GM12878 (cell line): Measurements from ENCODE around the gene FAT1. TPM values are rescaled to one million over a fixed set of nuclear protein-coding genes. Genes with fewer than 3 reads are reported as not detected.

Experiments
- ATAC-seq: fragments of 200-7000 bp; cut with Tn5 transposase; 3 replicates; pipeline ENCODE4 v1.9.1; 2020; ENCODE audit warnings: mild to moderate bottlenecking, moderate library complexity
- BruUV-seq: library from RNA; stranded (reverse); fragments of 400-500 nt; replicated peaks from 2 replicates; lab custom pipeline; 2021; lab: Mats Ljungman, UMichigan
- CTCF ChIA-PET: fragments of 300-600 bp; sonication (Branson Sonifier 250); formaldehyde crosslinking; extraction: SDS; loops from one replicate; lab custom pipeline; 2021; ENCODE audit warnings: inconsistent platforms; lab: Yijun Ruan, JAX
- POLR2A ChIA-PET: fragments of 350-600 bp; formaldehyde crosslinking; extraction: SDS; loops from one replicate; lab custom pipeline; 2021; ENCODE audit warnings: inconsistent platforms; lab: Charles Lee
- RAD21 ChIA-PET: fragments of 300-600 bp; sonication (Branson Sonifier 250); formaldehyde crosslinking; loops from one replicate; lab custom pipeline; 2023; ENCODE audit warnings: antibody characterized with exemption; ENCODE audit not compliant: unreplicated experiment; lab: Charles Lee
- SMC1A ChIA-PET: fragments of 300-600 bp; sonication (Branson Sonifier 250); formaldehyde crosslinking; loops from one replicate; lab custom pipeline; 2023; ENCODE audit not compliant: unreplicated experiment, uncharacterized antibody; lab: Charles Lee
- DNase-seq: peaks from one replicate; pipeline ENCODE4 v3.0.0-alpha.2; 2011; ENCODE audit warnings: low read depth, low spot score
- FAIRE-seq: peaks from 3 replicates; lab custom pipeline; 2011; peaks lifted over from hg19 to GRCh38; lab: Jason Lieb, UNC
- H2AFZ ChIP-seq: 2 replicates; pipeline ENCODE4 v1.6.0; 2011; ENCODE audit warnings: low read depth, low read length, control low read depth; ENCODE audit not compliant: control insufficient read depth
- H3K27ac ChIP-seq: 2 replicates; pipeline ENCODE4 v1.5.1; 2011; ENCODE audit warnings: control low read depth; ENCODE audit not compliant: control insufficient read depth, insufficient read depth
- H3K27me3 ChIP-seq, 2 experiments: replicated peaks in 1 of 2; 2 replicates each; pipeline versions ENCODE4 v1.6.0 to v1.6.1; 2011; ENCODE audit warnings: low read length in 1 of 2; ENCODE audit not compliant: control insufficient read depth in 2 of 2, insufficient read depth in 2 of 2
- H3K36me3 ChIP-seq, 2 experiments: 2 replicates each; pipeline ENCODE4 v1.5.1; 2011; ENCODE audit warnings: low read length in 1 of 2; ENCODE audit not compliant: control insufficient read depth in 2 of 2, insufficient read depth in 2 of 2
- H3K4me1 ChIP-seq: 2 replicates; pipeline ENCODE4 v1.6.1; 2011; ENCODE audit warnings: mild to moderate bottlenecking, low read length, moderate library complexity, mixed read lengths; ENCODE audit not compliant: control insufficient read depth, insufficient read depth
- H3K4me2 ChIP-seq: 2 replicates; pipeline ENCODE4 v1.6.0; 2011; ENCODE audit warnings: control low read depth; ENCODE audit not compliant: control insufficient read depth, insufficient read depth
- H3K4me3 ChIP-seq: fragments of 200-600 bp; sonication (generic); 2 replicates; pipeline ENCODE4 v1.5.1; 2016
- H3K79me2 ChIP-seq: 2 replicates; pipeline ENCODE4 v1.6.0; 2011; ENCODE audit warnings: low read length; ENCODE audit not compliant: control insufficient read depth, insufficient read depth
- H3K9ac ChIP-seq: 2 replicates; pipeline ENCODE4 v1.8.0; 2011; ENCODE audit warnings: low read length, control low read depth, mixed read lengths; ENCODE audit not compliant: control insufficient read depth, insufficient read depth
- H3K9me3 ChIP-seq: replicated peaks from 3 replicates; pipeline ENCODE4 v1.5.1; 2011; ENCODE audit warnings: mild to moderate bottlenecking, low read length; ENCODE audit not compliant: control insufficient read depth, insufficient read depth
- H4K20me1 ChIP-seq: 2 replicates; pipeline ENCODE4 v1.6.0; 2011; ENCODE audit not compliant: control insufficient read depth, insufficient read depth
- ASH2L ChIP-seq: fragments of 300-600, 200-600 bp; sonication (generic); IDR thresholded peaks from 2 replicates; pipeline ENCODE4 v1.6.1; 2017; ENCODE audit warnings: low read depth, mild to moderate bottlenecking, borderline replicate concordance
- CBX5 ChIP-seq: sonication (generic); IDR thresholded peaks from 2 replicates; pipeline ENCODE4 v1.6.1; 2016; ENCODE audit warnings: low read depth, moderate library complexity, mild to moderate bottlenecking, inconsistent platforms
- CHD1 ChIP-seq: IDR thresholded peaks from 2 replicates; pipeline ENCODE4 v1.6.1; 2012; ENCODE audit warnings: low read depth, low read length, improper control_type of control experiment
- MXI1 ChIP-seq: fragments of 150-350 bp; IDR thresholded peaks from 2 replicates; pipeline ENCODE4 v1.6.1; 2011; ENCODE audit warnings: low read depth, mild to moderate bottlenecking, inconsistent platforms, low read length, improper control_type of control experiment
- RBBP5 ChIP-seq: fragments of 200-600 bp; sonication (generic); conservative IDR thresholded peaks from 2 replicates; pipeline ENCODE4 v1.6.1; 2016
- TARDBP ChIP-seq: IDR thresholded peaks from 2 replicates; pipeline ENCODE4 v1.6.1; 2016; ENCODE audit warnings: borderline replicate concordance
- TBL1XR1 ChIP-seq: IDR thresholded peaks from 2 replicates; pipeline ENCODE4 v1.6.1; 2012; ENCODE audit warnings: low read depth, low read length, improper control_type of control experiment
- WGBS: methylation state at CpG from one replicate; pipeline ENCODE4 v1.1.6; 2016; ENCODE audit warnings: low lambda C conversion rate; ENCODE audit not compliant: insufficient replicate concordance, insufficient coverage; ENCODE audit errors: missing lambda C conversion rate; 5-methylcytosine and 5-hydroxymethylcytosine counted together
- in situ Hi-C: fragments of 300-500 bp; cut with MboI; formaldehyde crosslinking; loops from 9 replicates; pipeline ENCODE4 v1.14.3; 2018; ENCODE audit warnings: mixed read lengths
- intact Hi-C: fragments of 100-400 bp; cut with micrococcal nuclease; formaldehyde crosslinking; loops from one replicate; pipeline ENCODE4 v1.14.2; 2022; ENCODE audit not compliant: unreplicated experiment
- polyA plus RNA-seq, 11 experiments: library from polyadenylated mRNA; depleted of rRNA in 4 of 11; unstranded in 6 of 11; stranded (reverse) in 5 of 11; fragments of >200 nt; fragmentation: Nextera tagmentation in 4 of 11; fragmentation: Illumina TruSeq in 1 of 11; extraction: Ambion mirVana in 4 of 11; extraction: Trizol in 1 of 11; gene quantifications; 1 replicate in 1 of 11; 2 replicates in 10 of 11; pipeline versions ENCODE4 v1.2.1 to v1.2.3, GENCODE V29; 2011 to 2016; ENCODE audit warnings: inconsistent platforms in 2 of 11, missing spikeins in 2 of 11, low read depth in 1 of 11
- total RNA-seq, 4 experiments: library from RNA; depleted of rRNA in 3 of 4; stranded (reverse); fragments of >200 nt in 3 of 4; fragmentation: Illumina TruSeq in 1 of 4; extraction: Trizol in 1 of 4; gene quantifications; 2 replicates each; pipeline versions ENCODE4 v1.2.1 to v1.2.3, GENCODE V29; 2013 to 2021
- TF ChIP-seq, protein P1 (sequence below): fragments of 450-650 bp; IDR thresholded peaks from 2 replicates; pipeline ENCODE4 v1.6.1; 2017; ENCODE audit warnings: antibody characterized with exemption, mild to moderate bottlenecking, moderate library complexity
- TF ChIP-seq, protein P2 (sequence below): fragments of 450-650 bp; IDR thresholded peaks from 2 replicates; pipeline ENCODE4 v1.6.1; 2017; ENCODE audit warnings: mild to moderate bottlenecking, low read depth, inconsistent platforms; ENCODE audit not compliant: poor library complexity, severe bottlenecking

FAT1 gene
- total and polyA plus RNA-seq, 10 of the 15 experiments (the other 5 are each of a cell fraction or from before 2014, with no cell fraction given): 0.04 to 11.8 (median 0.11) TPM; not detected in 1

DNA sequence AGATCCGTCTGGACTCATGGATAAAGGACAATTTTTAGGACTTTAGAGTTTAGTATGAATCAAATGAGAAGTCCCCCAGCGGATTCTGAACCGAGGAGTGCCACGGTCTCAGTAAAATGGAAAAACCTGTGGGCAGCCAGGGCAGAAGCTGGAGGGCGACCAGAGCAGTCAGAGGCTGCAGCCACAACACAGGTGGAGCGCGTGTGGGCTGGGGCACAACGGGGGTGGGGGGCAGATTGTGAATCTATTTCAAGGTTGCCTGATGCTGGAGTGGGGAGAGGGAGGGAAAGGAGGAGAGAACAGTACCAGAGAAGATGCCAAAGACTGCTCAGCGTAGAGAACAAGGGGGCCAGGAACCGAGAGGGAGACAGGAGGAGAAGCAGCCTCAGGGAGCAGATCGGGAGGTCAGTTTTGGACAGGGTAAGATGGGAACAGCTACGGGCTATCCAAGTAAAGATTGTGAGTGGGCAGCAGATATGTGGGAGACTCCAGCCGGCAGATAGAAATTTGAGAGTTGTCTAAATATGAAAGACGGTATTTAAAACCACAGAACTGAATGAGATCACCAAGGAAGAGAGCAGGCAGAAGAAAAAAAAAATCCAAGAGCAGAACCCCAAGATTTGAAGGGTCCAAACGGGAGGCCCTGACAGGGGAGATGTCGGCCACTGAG, 9.5 kb downstream of the FAT1 start:
- in situ Hi-C loops: no loop called here
- FAIRE-seq (no peak), ATAC-seq (no peak)
- Histone ChIP-seq H3K9me3 (no peaks in the 10 kb centered on the region), H4K20me1 (no peaks in the 10 kb centered on the region), H3K27ac (no peak overlapping the region)
- SMC1A ChIA-PET: no interaction called here
- RAD21 ChIA-PET: no interaction called here
- TF ChIP-seq CBX5 (no peak), CHD1 (no peak), TBL1XR1 (no peak), MXI1 (no peak), TARDBP (no peak), ASH2L (no peak), RBBP5 (no peak)
- TF ChIP-seq, protein P1, sequence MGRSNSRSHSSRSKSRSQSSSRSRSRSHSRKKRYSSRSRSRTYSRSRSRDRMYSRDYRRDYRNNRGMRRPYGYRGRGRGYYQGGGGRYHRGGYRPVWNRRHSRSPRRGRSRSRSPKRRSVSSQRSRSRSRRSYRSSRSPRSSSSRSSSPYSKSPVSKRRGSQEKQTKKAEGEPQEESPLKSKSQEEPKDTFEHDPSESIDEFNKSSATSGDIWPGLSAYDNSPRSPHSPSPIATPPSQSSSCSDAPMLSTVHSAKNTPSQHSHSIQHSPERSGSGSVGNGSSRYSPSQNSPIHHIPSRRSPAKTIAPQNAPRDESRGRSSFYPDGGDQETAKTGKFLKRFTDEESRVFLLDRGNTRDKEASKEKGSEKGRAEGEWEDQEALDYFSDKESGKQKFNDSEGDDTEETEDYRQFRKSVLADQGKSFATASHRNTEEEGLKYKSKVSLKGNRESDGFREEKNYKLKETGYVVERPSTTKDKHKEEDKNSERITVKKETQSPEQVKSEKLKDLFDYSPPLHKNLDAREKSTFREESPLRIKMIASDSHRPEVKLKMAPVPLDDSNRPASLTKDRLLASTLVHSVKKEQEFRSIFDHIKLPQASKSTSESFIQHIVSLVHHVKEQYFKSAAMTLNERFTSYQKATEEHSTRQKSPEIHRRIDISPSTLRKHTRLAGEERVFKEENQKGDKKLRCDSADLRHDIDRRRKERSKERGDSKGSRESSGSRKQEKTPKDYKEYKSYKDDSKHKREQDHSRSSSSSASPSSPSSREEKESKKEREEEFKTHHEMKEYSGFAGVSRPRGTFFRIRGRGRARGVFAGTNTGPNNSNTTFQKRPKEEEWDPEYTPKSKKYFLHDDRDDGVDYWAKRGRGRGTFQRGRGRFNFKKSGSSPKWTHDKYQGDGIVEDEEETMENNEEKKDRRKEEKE: no peak
- TF ChIP-seq, protein P2, sequence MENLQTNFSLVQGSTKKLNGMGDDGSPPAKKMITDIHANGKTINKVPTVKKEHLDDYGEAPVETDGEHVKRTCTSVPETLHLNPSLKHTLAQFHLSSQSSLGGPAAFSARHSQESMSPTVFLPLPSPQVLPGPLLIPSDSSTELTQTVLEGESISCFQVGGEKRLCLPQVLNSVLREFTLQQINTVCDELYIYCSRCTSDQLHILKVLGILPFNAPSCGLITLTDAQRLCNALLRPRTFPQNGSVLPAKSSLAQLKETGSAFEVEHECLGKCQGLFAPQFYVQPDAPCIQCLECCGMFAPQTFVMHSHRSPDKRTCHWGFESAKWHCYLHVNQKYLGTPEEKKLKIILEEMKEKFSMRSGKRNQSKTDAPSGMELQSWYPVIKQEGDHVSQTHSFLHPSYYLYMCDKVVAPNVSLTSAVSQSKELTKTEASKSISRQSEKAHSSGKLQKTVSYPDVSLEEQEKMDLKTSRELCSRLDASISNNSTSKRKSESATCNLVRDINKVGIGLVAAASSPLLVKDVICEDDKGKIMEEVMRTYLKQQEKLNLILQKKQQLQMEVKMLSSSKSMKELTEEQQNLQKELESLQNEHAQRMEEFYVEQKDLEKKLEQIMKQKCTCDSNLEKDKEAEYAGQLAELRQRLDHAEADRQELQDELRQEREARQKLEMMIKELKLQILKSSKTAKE: no peak
- TF ChIP-seq, all 136 proteins: peak for 0
- POLR2A ChIA-PET: no interaction called here
- 40% methylated on average over 16 of the region's 16 CpGs for WGBS
- Histone ChIP-seq H3K4me2 (no peak overlapping the region), H3K27me3 (no peaks in the 10 kb centered on the region), H3K4me1 (no peaks in the 10 kb centered on the region), H3K4me3 (no peak overlapping the region), H3K79me2 (no peaks in the 10 kb centered on the region), H3K36me3 (no peaks in the 10 kb centered on the region), H2AFZ (no peak overlapping the region), H3K9ac (no peak overlapping the region)
- CTCF ChIA-PET: interaction anchor here (1.1 kb wide), 1 partner anchor 127 kb away, joined by 4 read pairs; no protein-coding TSS in a partner anchor
- DNase-seq: no peak
- BruUV-seq: no TSS peak
- intact Hi-C loops: no loop called here
